K562 (cell line): ENCODE results near the gene RARRES1. TPM values are rescaled to one million over a fixed set of nuclear protein-coding genes. Genes with fewer than 3 reads are reported as not detected.
A peak's percentile ranks its signal among the peaks of the same experiment; 100 is the strongest.

Experiments used
- C11orf30 ChIP-seq: fragments of 450-650 bp; IDR thresholded peaks from 2 replicates; pipeline ENCODE4 v1.6.1; 2016; ENCODE audit warnings: low read depth, mild to moderate bottlenecking
- CEBPB ChIP-seq: fragments of 450-650 bp; IDR thresholded peaks from 2 replicates; pipeline ENCODE4 v1.6.1; 2016; ENCODE audit warnings: missing genetic modification characterization, missing compliant biosample characterization
- ELK1 ChIP-seq: sonication (generic); formaldehyde crosslinking; IDR thresholded peaks from 2 replicates; pipeline ENCODE4 v1.8.1; 2022; ENCODE audit warnings: missing genetic modification reagents
- JUN ChIP-seq, 2 experiments: sonication (generic) in 1 of 2; formaldehyde crosslinking in 1 of 2; IDR thresholded peaks; 2 replicates each; pipeline versions ENCODE4 v1.6.1 to v1.8.0; 2012 to 2022; ENCODE audit warnings: borderline replicate concordance in 2 of 2, mild to moderate bottlenecking in 2 of 2, improper control_type of control experiment in 1 of 2, low read depth in 1 of 2, low read length in 1 of 2, missing genetic modification reagents in 1 of 2
- MCM7 ChIP-seq, 2 experiments: fragments of 450-650 bp; IDR thresholded peaks; 2 replicates each; pipeline ENCODE4 v1.6.1; 2016 to 2018
- NR2C2 ChIP-seq, 2 experiments: fragments of 200-800 bp in 1 of 2; sonication (Bioruptor generic) in 1 of 2; sonication (generic) in 1 of 2; formaldehyde crosslinking in 1 of 2; IDR thresholded peaks; 2 replicates each; pipeline versions ENCODE4 v1.6.1 to v1.8.0; 2016 to 2022; ENCODE audit warnings: mild to moderate bottlenecking in 1 of 2, missing compliant biosample characterization in 1 of 2, missing genetic modification characterization in 1 of 2, missing genetic modification reagents in 1 of 2
- POLR2A ChIP-seq: fragments of 450-650 bp; conservative IDR thresholded peaks from 2 replicates; pipeline ENCODE4 v1.6.1; 2016
- RB1 ChIP-seq: fragments of 450-650 bp; IDR thresholded peaks from 2 replicates; pipeline ENCODE4 v1.6.1; 2017; ENCODE audit warnings: low read depth, mild to moderate bottlenecking
- RBM22 ChIP-seq: fragments of 200-400 bp; formaldehyde crosslinking; IDR thresholded peaks from 2 replicates; pipeline ENCODE4 v1.6.1; 2018; ENCODE audit warnings: low read length, low read depth; ENCODE audit not compliant: poor library complexity, severe bottlenecking
- SIN3B ChIP-seq: fragments of 450-650 bp; IDR thresholded peaks from 2 replicates; pipeline ENCODE4 v1.6.1; 2017; ENCODE audit warnings: low read depth, mild to moderate bottlenecking, moderate library complexity
- TEAD4 ChIP-seq, 2 experiments: sonication (generic) in 1 of 2; formaldehyde crosslinking in 1 of 2; IDR thresholded peaks; 2 replicates each; pipeline versions ENCODE4 v1.6.1 to v1.8.0; 2012 to 2022; ENCODE audit warnings: borderline replicate concordance in 1 of 2, inconsistent platforms in 1 of 2, low read length in 1 of 2, mild to moderate bottlenecking in 1 of 2, missing genetic modification reagents in 1 of 2
- ZBTB26 ChIP-seq: fragments of 450-650 bp; formaldehyde crosslinking; IDR thresholded peaks from 2 replicates; pipeline ENCODE4 v1.4.0; 2022; ENCODE audit warnings: missing genetic modification characterization
- ZNF175 ChIP-seq: fragments of 200-800 bp; sonication (Bioruptor generic); IDR thresholded peaks from 2 replicates; pipeline ENCODE4 v1.6.1; 2016; ENCODE audit warnings: low read depth, mild to moderate bottlenecking, missing genetic modification characterization, missing compliant biosample characterization
- ZNF407 ChIP-seq: fragments of 450-650 bp; IDR thresholded peaks from 2 replicates; pipeline ENCODE4 v1.6.1; 2016; ENCODE audit warnings: low read depth
- ZNF717 ChIP-seq: fragments of 250-450 bp; sonication (Bioruptor Pico); IDR thresholded peaks from 2 replicates; pipeline ENCODE4 v1.5.0; 2021
- ZNF740 ChIP-seq, 3 experiments: fragments of 200-800 bp in 1 of 3; sonication (Bioruptor generic) in 1 of 3; sonication (generic) in 1 of 3; formaldehyde crosslinking in 1 of 3; IDR thresholded peaks; 2 replicates each; pipeline versions ENCODE4 v1.6.1 to v1.8.0; 2016 to 2022; ENCODE audit warnings: mild to moderate bottlenecking in 2 of 3, missing compliant biosample characterization in 2 of 3, missing genetic modification characterization in 2 of 3, missing genetic modification reagents in 1 of 3
- polyA plus RNA-seq, 8 experiments: library from polyadenylated mRNA; depleted of rRNA in 4 of 8; stranded (reverse) in 5 of 8; unstranded in 3 of 8; fragments of >200 nt; fragmentation: Nextera tagmentation in 2 of 8; fragmentation: Illumina TruSeq in 1 of 8; extraction: Ambion mirVana in 2 of 8; extraction: Trizol in 1 of 8; gene quantifications; 2 replicates each; pipeline versions ENCODE4 v1.2.1 to v1.2.3, GENCODE V29; 2011 to 2014; ENCODE audit warnings: inconsistent platforms in 1 of 8, missing spikeins in 1 of 8
- total RNA-seq, 7 experiments: library from RNA; depleted of rRNA in 6 of 7; stranded (reverse); fragments of >200 nt in 6 of 7; fragmentation: Illumina TruSeq in 2 of 7; extraction: Trizol in 2 of 7; gene quantifications; 2 replicates each; pipeline versions ENCODE4 v1.2.1 to v1.2.3, GENCODE V29; 2011 to 2021; ENCODE audit warnings: low replicate concordance in 1 of 7

Gene RARRES1
- total and polyA plus RNA-seq, 9 of the 15 experiments (the other 6 are each of a cell fraction or from before 2014, with no cell fraction given): not detected

GRCh38 chr3:158679547-158680000, 52.7 kb downstream of the RARRES1 start (continued):
- no peak for TF ChIP-seq ZNF407
- TF ChIP-seq C11orf30: peak; percentile 99
- TF ChIP-seq MCM7 (IDR thresholded peaks at IDR 0.05): no peak
- peak; percentile 80; the same call in 1 of the 2 replicates for TF ChIP-seq JUN (IDR thresholded peaks at IDR 0.05; ENCODE audit: borderline replicate concordance, low read depth, low read length)
- no peak for TF ChIP-seq JUN (CRISPR knock-in tag; IDR thresholded peaks at IDR 0.05; ENCODE audit: borderline replicate concordance)
- TF ChIP-seq NR2C2 (CRISPR knock-in tag; IDR thresholded peaks at IDR 0.05): no peak
- no peak for TF ChIP-seq NR2C2 (tag; IDR thresholded peaks at IDR 0.05)
- TF ChIP-seq SIN3B: no peak
- TF ChIP-seq ZNF740 (CRISPR knock-in tag; IDR thresholded peaks at IDR 0.05): no peak
- TF ChIP-seq ZNF740 (tag; IDR thresholded peaks at IDR 0.05): no peak
- no peak for TF ChIP-seq ZBTB26 (CRISPR knock-in tag)
- TF ChIP-seq ZNF717 (CRISPR knock-in tag): no peak
- no peak for TF ChIP-seq RB1
- TF ChIP-seq POLR2A: no peak
- TF ChIP-seq CEBPB: no peak
- no peak for TF ChIP-seq ELK1 (CRISPR knock-in tag)
- TF ChIP-seq ZNF175 (CRISPR knock-in tag): no peak
- TF ChIP-seq TEAD4 (IDR thresholded peaks at IDR 0.05; ENCODE audit: low read length): peak; percentile 93
- TF ChIP-seq TEAD4 (CRISPR knock-in tag; IDR thresholded peaks at IDR 0.05; ENCODE audit: borderline replicate concordance): no peak
- no peak for TF ChIP-seq RBM22
